GM18498 (cell line): ENCODE data around the gene LRRC4C.
"Not testable (repeated sequence)": the region's sequence is repeated elsewhere in the genome, so short reads cannot be mapped to it uniquely, and the experiment has no call there.

ENCODE experiments used
- ATAC-seq: cut with Tn5 transposase; IDR thresholded peaks from one replicate; pipeline ENCODE4 v1.9.1; 2021; ENCODE audit warnings: mild to moderate bottlenecking, moderate library complexity; ENCODE audit not compliant: unreplicated experiment

The LRRC4C gene

GRCh38 chr11:40203606-40204005 lies 1255.8 kb downstream of the LRRC4C start:
- no peak for ATAC-seq

DNA sequence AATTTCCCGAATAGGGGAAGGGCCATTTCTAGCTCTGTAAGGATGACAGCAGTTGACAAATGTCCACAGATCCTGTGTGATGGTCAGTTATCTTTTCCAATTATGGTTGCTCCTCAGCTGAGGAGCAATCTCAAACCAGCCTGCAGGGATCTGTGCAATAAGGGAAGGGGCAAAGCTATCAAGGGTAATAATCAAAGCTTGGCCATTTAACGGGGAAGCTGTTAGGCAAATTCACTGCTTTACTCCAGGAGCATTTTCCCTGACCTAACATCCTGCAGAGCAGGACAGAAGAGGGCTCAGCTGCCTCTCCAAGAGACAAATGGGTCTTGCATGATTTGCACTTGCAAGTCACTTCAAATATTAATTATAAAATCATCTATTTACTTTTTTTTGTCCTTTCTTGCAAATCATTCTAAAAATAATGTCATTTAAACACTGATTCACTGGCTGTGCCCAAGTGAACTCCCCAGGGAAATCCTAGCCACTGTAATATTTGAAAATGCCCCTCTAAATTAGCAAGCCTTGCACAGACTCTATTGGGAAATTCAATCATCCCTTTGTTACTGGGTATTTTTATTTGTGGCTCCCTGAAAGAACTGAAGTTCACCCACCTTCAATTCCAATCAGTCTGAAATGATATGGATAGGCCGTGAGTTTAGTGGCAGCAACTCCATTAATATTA lies 1256.7 kb downstream of the LRRC4C start:
- ATAC-seq: no peak

DNA sequence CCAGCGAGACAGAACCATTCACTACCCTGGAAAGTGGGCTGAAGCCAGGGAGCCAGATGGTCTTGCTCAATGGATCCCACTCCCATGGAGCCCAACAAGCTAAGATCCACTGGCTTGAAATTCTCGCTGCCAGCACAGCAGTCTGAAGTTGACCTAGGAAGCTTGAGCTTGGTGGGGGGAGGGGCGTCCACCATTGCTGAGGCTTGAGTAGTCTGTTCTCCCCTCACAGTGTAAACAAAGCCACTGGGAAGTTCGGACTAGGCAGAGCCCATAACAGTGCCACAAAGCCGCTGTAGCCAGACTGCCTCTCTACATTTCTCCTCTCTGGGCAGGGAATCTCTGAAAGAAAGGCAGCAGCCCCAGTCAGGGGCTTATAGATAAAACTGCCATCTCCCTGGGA lies 1266.9 kb downstream of the LRRC4C start:
- ATAC-seq: not testable (repeated sequence)

DNA sequence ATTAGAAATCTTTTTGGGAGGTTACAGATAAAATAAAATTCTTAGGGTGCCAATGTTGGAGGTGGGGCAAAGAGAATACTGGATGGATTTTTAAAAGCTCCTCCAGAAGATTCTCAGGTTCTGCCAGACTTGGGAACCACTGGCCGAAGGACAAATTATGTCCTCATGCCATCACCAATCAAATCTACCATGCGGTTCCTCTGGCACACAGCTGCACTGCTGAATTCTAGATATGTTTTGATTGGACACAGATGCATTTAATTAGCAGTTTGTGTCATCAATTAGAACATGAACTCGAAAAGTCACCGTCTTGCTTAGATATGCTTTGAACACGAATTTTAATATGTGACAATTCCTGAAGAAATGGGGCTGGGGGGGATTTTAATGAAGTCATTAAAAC lies 1269.2 kb downstream of the LRRC4C start:
- ATAC-seq: no peak

GRCh38 chr11:40188848-40189247 lies 1270.6 kb downstream of the LRRC4C start:
- ATAC-seq: no peak

- ATAC-seq: no peak
These were observed 1272.2 kb downstream of the LRRC4C start for GRCh38 chr11:40187295-40187694.

DNA sequence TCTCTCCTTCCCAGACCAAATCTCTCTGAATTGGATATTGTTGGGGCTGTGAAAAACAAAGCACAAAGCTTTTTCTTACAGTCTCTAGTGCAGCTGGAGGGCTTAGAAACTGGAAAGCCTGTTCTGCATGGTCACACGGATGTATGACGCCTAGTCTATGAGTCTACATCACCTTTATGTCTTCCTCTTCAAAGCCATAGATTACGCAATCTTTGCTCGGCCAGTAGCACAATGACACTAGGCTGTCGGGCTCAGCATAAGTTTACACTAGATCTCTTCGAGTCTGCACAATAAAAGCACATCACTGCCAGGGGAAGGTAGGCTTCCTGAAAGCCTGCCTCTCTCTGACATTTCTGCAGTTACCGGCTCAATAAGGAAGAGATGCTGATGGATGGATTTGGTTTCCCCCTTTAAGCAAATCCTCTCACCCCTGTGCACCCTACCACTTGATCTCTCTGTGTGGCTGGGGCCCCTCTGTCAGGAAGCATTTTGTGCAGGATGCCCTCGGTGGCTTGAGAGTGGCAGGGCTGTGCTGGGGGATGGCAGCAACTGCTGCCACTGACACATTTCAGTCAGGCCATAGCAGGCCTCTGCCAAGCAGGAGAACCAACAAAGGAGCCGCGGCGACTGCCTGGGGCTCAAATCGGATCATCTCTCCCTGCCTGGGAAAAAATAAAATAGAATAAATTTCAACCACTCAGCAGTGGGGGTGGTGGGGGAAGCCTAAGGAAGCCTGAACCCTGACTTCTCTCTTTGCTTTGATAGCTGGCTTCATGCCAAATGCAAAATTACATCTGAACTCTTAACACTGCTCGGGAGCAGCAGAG lies 1272.8 kb downstream of the LRRC4C start:
- no peak for ATAC-seq

GRCh38 chr11:40185793-40186192 lies 1273.7 kb downstream of the LRRC4C start:
- ATAC-seq: no peak

DNA sequence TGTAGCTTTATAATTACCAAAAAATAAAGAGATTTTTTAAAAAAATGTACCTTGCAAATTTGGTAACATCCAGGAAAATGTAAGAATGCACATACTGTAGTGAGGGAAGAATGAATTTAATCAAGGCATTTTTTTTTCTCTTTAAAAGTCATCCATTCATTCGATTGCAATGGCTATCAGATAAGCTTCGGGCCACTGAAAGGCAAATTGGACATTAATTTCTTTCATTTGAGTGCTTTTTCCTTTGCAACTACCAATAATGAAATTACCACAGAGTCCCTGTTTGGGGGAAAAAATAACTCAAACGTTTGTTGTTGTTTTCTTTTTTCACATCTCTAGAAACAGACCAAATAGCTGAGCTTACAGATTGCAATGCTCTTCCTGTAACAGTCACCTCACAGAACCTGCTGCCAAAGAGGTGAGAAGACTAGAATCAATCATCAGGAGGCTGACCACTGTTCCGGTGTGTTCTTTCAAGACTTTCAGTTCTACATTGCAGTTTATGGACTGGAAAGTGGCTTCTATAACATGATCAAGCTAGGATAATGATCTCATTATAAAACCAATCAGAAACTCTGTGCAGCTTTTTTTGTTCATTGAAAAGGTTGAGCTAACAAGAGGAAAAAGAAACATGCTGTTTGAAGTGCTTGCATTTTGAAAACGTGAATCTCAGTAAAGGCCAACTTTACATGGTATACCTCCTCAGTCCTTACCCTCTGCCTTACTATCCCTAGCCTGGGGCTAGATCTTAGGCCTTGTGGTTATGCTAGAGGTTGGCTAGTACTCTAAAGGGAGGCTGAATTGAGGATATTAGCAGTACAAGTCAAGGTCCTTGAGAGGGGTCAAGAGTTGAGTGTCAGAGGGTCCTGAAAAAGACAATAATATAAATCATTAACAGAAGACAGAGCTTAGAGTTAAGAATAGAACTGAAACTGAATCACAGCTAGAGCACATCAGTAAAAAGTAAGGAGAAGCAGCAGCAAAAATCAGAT lies 1276.1 kb downstream of the LRRC4C start:
- ATAC-seq: peak; percentile 93

GRCh38 chr11:40179541-40179940 lies 1279.9 kb downstream of the LRRC4C start:
- ATAC-seq: no peak

GRCh38 chr11:40178470-40178869 lies 1281.0 kb downstream of the LRRC4C start:
- ATAC-seq: no peak

DNA sequence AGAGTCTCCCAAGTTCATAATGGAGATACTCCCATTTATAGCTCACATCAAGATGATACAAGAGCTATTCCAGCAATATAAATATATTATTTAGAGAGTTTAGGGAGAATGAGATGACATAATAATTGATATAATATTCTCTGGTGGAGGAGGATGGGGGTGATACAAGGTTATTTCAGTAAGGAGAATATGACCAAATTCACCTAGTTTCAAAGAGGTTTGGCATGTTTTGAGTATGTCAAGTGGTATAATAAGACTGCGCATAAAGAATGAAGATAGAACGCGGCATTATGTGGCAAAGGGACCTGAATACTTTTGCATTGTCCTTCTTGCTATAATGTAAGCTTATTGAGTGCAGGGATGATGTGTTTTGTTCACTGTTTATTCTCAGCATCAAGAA lies 1283.5 kb downstream of the LRRC4C start:
- ATAC-seq: no peak

GRCh38 chr11:40170078-40170477 lies 1289.4 kb downstream of the LRRC4C start:
- no peak for ATAC-seq

DNA sequence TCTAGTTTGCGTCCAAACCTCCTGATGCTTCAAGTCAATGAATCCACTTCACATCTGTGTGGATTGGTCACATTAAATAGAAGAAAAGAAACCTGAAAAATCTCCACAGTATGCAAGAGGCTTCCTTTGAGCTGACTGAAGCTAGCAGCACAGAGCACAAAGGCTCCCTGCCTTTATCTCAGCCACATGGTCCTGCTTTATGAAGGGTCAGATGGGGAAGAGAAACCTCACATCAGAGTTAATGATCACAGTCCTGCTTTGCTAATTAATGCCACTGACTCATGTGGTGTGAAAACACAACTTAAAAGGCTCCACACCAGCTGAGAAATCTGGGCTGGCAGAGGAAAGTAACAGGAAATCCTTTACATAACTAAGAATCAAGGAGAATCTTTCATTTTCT lies 1291.0 kb downstream of the LRRC4C start:
- ATAC-seq: peak; percentile 96

- ATAC-seq: peak; percentile 2
These were observed 1291.6 kb downstream of the LRRC4C start for GRCh38 chr11:40167805-40168204.

- no peak for ATAC-seq
These were observed 1292.6 kb downstream of the LRRC4C start for GRCh38 chr11:40166892-40167291.

- ATAC-seq: no peak
These were observed 1296.3 kb downstream of the LRRC4C start for GRCh38 chr11:40162901-40163883.

DNA sequence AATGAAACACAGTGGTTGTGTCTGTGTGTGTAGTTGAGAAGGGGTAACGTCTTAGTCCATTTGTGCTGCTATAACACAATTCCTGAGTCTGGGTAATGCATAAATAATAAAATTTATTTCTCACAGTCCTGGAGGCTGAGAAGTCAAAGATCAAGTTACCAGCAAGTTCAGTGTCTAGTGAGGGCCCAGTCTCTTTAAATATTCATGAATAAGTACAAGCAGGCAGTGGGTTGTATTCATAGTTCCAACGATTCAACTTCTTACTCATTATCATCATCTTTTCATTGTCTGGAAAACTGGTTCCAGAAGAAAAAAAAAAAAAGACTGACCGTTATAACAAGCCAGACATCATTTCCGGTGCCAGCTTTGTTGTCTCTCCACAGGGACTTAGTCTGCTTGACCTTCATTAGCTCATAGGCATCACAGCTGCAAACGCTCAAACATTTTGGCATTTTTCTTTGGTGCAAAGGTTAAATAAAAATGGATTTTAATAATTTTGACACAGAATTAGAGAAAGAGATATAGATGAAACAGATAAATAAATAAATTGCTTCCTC lies 1297.5 kb downstream of the LRRC4C start:
- no peak for ATAC-seq

DNA sequence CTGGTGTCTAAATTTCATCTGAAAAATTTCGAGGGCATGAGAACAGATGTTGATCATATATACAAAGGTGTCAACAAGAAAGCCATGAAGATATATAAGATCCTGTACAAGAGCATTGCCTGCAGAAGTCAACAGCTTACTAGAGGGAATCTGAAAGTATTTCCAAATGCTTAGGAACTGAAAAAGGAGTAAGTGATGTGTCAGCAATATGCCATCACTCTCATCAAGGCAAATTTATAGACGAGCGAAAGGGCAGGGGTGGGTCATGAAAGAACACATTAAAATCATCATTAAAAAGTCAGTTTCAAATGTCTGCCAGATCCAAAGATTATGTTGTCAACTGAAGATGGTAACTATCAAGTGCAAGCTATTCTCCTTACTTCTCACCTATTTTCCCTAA lies 1299.0 kb downstream of the LRRC4C start:
- no peak for ATAC-seq

- ATAC-seq: no peak
These were observed 1309.7 kb downstream of the LRRC4C start for GRCh38 chr11:40149721-40150120.
